Activated CD4-positive, alpha-beta T cell treated with anti-CD3 and anti-CD28 coated beads for 36 hours (primary cell): ENCODE measurements around the gene HOXB5. TPM values are rescaled to one million over a fixed set of nuclear protein-coding genes. Genes with fewer than 3 reads are reported as not detected.

Experiments
- ATAC-seq: fragments of 200-7000 bp; cut with Tn5 transposase; one replicate; pipeline ENCODE4 v1.10.0; 2021; ENCODE audit warnings: mild to moderate bottlenecking, moderate library complexity
- CTCF ChIA-PET: fragments of 350-600 bp; sonication (Branson Sonifier 250); formaldehyde crosslinking; loops from one replicate; lab custom pipeline; 2021; ENCODE audit warnings: antibody characterized with exemption; lab: Charles Lee
- POLR2A ChIA-PET: fragments of 350-600 bp; sonication (Branson Sonifier 250); formaldehyde crosslinking; loops from one replicate; lab custom pipeline; 2021; ENCODE audit warnings: antibody characterized with exemption, inconsistent platforms; lab: Charles Lee
- DNase-seq: peaks from one replicate; pipeline ENCODE4 v3.0.0-alpha.2; 2020
- H3K27ac Mint-ChIP-seq: one replicate; pipeline ENCODE4 v1.8.0; 2021; ENCODE audit warnings: mixed read lengths
- H3K27me3 Mint-ChIP-seq: one replicate; pipeline ENCODE4 v1.8.0; 2021; ENCODE audit warnings: mixed read lengths
- H3K36me3 Mint-ChIP-seq: one replicate; pipeline ENCODE4 v1.8.0; 2021; ENCODE audit warnings: low read depth, mixed read lengths
- H3K4me1 Mint-ChIP-seq: one replicate; pipeline ENCODE4 v1.8.0; 2021; ENCODE audit warnings: mixed read lengths
- H3K4me3 Mint-ChIP-seq: one replicate; pipeline ENCODE4 v1.8.0; 2021; ENCODE audit warnings: mild to moderate bottlenecking, moderate library complexity, mixed read lengths
- H3K9me3 Mint-ChIP-seq: one replicate; pipeline ENCODE4 v1.8.0; 2021; ENCODE audit warnings: low read depth, mixed read lengths
- intact Hi-C, 2 experiments: fragments of 100-400 bp; cut with DNase I in 1 of 2; cut with micrococcal nuclease in 1 of 2; formaldehyde crosslinking; loops; one replicate each; pipeline versions ENCODE4 v1.14.2 to v1.15.1; 2022 to 2024; cut with DNase I, micrococcal nuclease
- total RNA-seq, 2 experiments: library from RNA; stranded (reverse); gene quantifications; one replicate each; pipeline ENCODE4 v1.2.3, GENCODE V29; 2021

The HOXB5 gene
- not detected for total RNA-seq

GRCh38 chr17:48593126-48593829 is at the start of gene HOXB5:
TSS of gene HOXB5 (minus strand) at chr17:48593779. CDS start at chr17:48593682, 97 bp downstream.
- Mint-ChIP-seq H3K4me3 (peak within 1 kb of the TSS; percentile 67), H3K9me3 (no peaks in the 10 kb centered on the region), H3K27ac (no peak within 1 kb of the TSS), H3K27me3 (peaks cover 80% of the 10 kb centered on the region), H3K4me1 (peaks cover 38% of the 10 kb centered on the region), H3K36me3 (no peaks in the 10 kb centered on the region)
- DNase-seq (peak; percentile 53), ATAC-seq (no peak)
- ChIA-PET CTCF (interaction anchor here (0.6 to 6.7 kb wide), 72 partner anchors 10 to 567 kb away, joined by 3 to 74 read pairs (median 4); partner anchors contain the start of genes HOXB8 and HOXB9), POLR2A (interaction anchor here (0.6 to 0.9 kb wide), 2 partner anchors 8 to 357 kb away, joined by 3 read pairs; no protein-coding TSS in a partner anchor)
- intact Hi-C loops: loop anchor here (1.0 to 10.0 kb wide), 7 partner anchors 331 to 568 kb away; no protein-coding TSS in a partner anchor

- CTCF ChIA-PET: interaction anchor here (0.6 to 1.5 kb wide), 6 partner anchors 18 to 442 kb away, joined by 3 to 5 read pairs (median 4); no protein-coding TSS in a partner anchor
- no peak overlapping the region for H3K4me3 Mint-ChIP-seq
- intact Hi-C loops: no loop called here
These were observed 49.5 kb upstream of the HOXB5 start for GRCh38 chr17:48642843-48643696.

GRCh38 chr17:48642059-48642842 is 48.7 kb upstream of the HOXB5 start:
- Mint-ChIP-seq H3K4me3 (no peak overlapping the region), H3K27ac (no peak overlapping the region), H3K36me3 (no peaks in the 10 kb centered on the region), H3K9me3 (no peaks in the 10 kb centered on the region), H3K27me3 (peaks cover 79% of the 10 kb centered on the region), H3K4me1 (peaks cover 10% of the 10 kb centered on the region)
- ChIA-PET CTCF (interaction anchor here (0.6 to 1.0 kb wide), 2 partner anchors 17 to 204 kb away, joined by 3 read pairs; no protein-coding TSS in a partner anchor), POLR2A (no interaction called here)
- no peak for DNase-seq
- intact Hi-C loops: no loop called here
- ATAC-seq: no peak

More at GRCh38 chr17:48642843-48643696, 49.5 kb upstream of the HOXB5 start:
- no peaks in the 10 kb centered on the region for H3K36me3 Mint-ChIP-seq
- POLR2A ChIA-PET: no interaction called here
- DNase-seq (no peak), ATAC-seq (no peak)
- H3K9me3 Mint-ChIP-seq: no peaks in the 10 kb centered on the region
- H3K27me3 Mint-ChIP-seq: peaks cover 77% of the 10 kb centered on the region
- peaks cover 14% of the 10 kb centered on the region for H3K4me1 Mint-ChIP-seq
- H3K27ac Mint-ChIP-seq: no peak overlapping the region

GRCh38 chr17:48641541-48642058 is 48.0 kb upstream of the HOXB5 start:
- H3K36me3 Mint-ChIP-seq: no peaks in the 10 kb centered on the region
- intact Hi-C loops: no loop called here
- POLR2A ChIA-PET: no interaction called here
- H3K4me1 Mint-ChIP-seq: peaks cover 5% of the 10 kb centered on the region
- ATAC-seq (no peak), DNase-seq (no peak)
- H3K4me3 Mint-ChIP-seq: no peak overlapping the region
- H3K9me3 Mint-ChIP-seq: no peaks in the 10 kb centered on the region
- peaks cover 80% of the 10 kb centered on the region for H3K27me3 Mint-ChIP-seq
- CTCF ChIA-PET: interaction anchor here (0.6 to 2.0 kb wide), 5 partner anchors 12 to 204 kb away, joined by 3 to 9 read pairs (median 3); no protein-coding TSS in a partner anchor
- no peak overlapping the region for H3K27ac Mint-ChIP-seq

- no peaks in the 10 kb centered on the region for H3K36me3 Mint-ChIP-seq
- ChIA-PET CTCF (interaction anchor here (0.6 to 2.0 kb wide), 8 partner anchors 22 to 614 kb away, joined by 3 to 9 read pairs (median 4); no protein-coding TSS in a partner anchor), POLR2A (no interaction called here)
- peak overlapping the region; percentile 4 for H3K27ac Mint-ChIP-seq
- no peaks in the 10 kb centered on the region for H3K9me3 Mint-ChIP-seq
- H3K4me1 Mint-ChIP-seq: peaks cover 5% of the 10 kb centered on the region
- H3K27me3 Mint-ChIP-seq: peaks cover 84% of the 10 kb centered on the region
- DNase-seq (no peak), ATAC-seq (no peak)
- H3K4me3 Mint-ChIP-seq: no peak overlapping the region
- intact Hi-C loops: no loop called here
These were observed 47.2 kb upstream of the HOXB5 start for GRCh38 chr17:48640858-48641180.

- H3K36me3 Mint-ChIP-seq: no peaks in the 10 kb centered on the region
- ChIA-PET CTCF (interaction anchor here (0.7 to 2.0 kb wide), 12 partner anchors 14 to 613 kb away, joined by 3 to 9 read pairs (median 4); partner anchors contain the start of gene HOXB9), POLR2A (no interaction called here)
- ATAC-seq (no peak), DNase-seq (no peak)
- peak overlapping the region; percentile 4 for H3K27ac Mint-ChIP-seq
- peaks cover 84% of the 10 kb centered on the region for H3K27me3 Mint-ChIP-seq
- H3K9me3 Mint-ChIP-seq: no peaks in the 10 kb centered on the region
- H3K4me3 Mint-ChIP-seq: no peak overlapping the region
- H3K4me1 Mint-ChIP-seq: peaks cover 3% of the 10 kb centered on the region
- intact Hi-C loops: no loop called here
These were observed 46.6 kb upstream of the HOXB5 start for GRCh38 chr17:48639982-48640857.

GRCh38 chr17:48639136-48639535 is 45.6 kb upstream of the HOXB5 start:
- ChIA-PET POLR2A (interaction anchor here (0.7 kb wide), 1 partner anchor 146 kb away, joined by 3 read pairs; no protein-coding TSS in a partner anchor), CTCF (interaction anchor here (0.7 to 1.9 kb wide), 3 partner anchors 13 to 599 kb away, joined by 3 to 5 read pairs (median 5); partner anchors contain the start of gene HOXB9)
- H3K27ac Mint-ChIP-seq: no peak overlapping the region
- H3K4me1 Mint-ChIP-seq: peaks cover 3% of the 10 kb centered on the region
- intact Hi-C loops: no loop called here
- H3K4me3 Mint-ChIP-seq: no peak overlapping the region
- DNase-seq (no peak), ATAC-seq (no peak)
- no peaks in the 10 kb centered on the region for H3K9me3 Mint-ChIP-seq
- peaks cover 85% of the 10 kb centered on the region for H3K27me3 Mint-ChIP-seq
- H3K36me3 Mint-ChIP-seq: no peaks in the 10 kb centered on the region

GRCh38 chr17:48637323-48638260 is 44.0 kb upstream of the HOXB5 start:
- H3K9me3 Mint-ChIP-seq: no peaks in the 10 kb centered on the region
- DNase-seq: no peak
- intact Hi-C loops: no loop called here
- ATAC-seq: no peak
- H3K36me3 Mint-ChIP-seq: no peaks in the 10 kb centered on the region
- no peak overlapping the region for H3K4me3 Mint-ChIP-seq
- H3K27ac Mint-ChIP-seq: no peak overlapping the region
- H3K4me1 Mint-ChIP-seq: peaks cover 3% of the 10 kb centered on the region
- peaks cover 80% of the 10 kb centered on the region for H3K27me3 Mint-ChIP-seq
- POLR2A ChIA-PET: no interaction called here
- CTCF ChIA-PET: interaction anchor here (0.6 to 3.5 kb wide), 18 partner anchors 12 to 333 kb away, joined by 3 to 32 read pairs (median 5); partner anchors contain the start of genes HOXB8, HOXB9 and PRAC2
